HCT116 (cell line): Measurements from ENCODE around the gene PRKN. TPM values are rescaled to one million over a fixed set of nuclear protein-coding genes. Genes with fewer than 3 reads are reported as not detected.

Experiments used
- ATAC-seq: fragments of 200-7000 bp; cut with Tn5 transposase; 2 replicates; pipeline ENCODE4 v1.9.1; 2020; ENCODE audit warnings: mild to moderate bottlenecking, moderate library complexity
- BruUV-seq: library from RNA; stranded (reverse); fragments of 400-500 nt; replicated peaks from 2 replicates; lab custom pipeline; 2021; lab: Mats Ljungman, UMichigan
- CTCF ChIA-PET: fragments of 300-600 bp; sonication (Branson Sonifier 250); formaldehyde crosslinking; loops from one replicate; lab custom pipeline; 2021; ENCODE audit warnings: antibody characterized with exemption; lab: Charles Lee
- POLR2A ChIA-PET: fragments of 300-600, 350-600 bp; sonication (Branson Sonifier 250); formaldehyde crosslinking; loops from one replicate; lab custom pipeline; 2021; ENCODE audit warnings: antibody characterized with exemption; lab: Charles Lee
- RAD21 ChIA-PET, 2 experiments: fragments of 300-600 bp; sonication (Branson Sonifier 250); formaldehyde crosslinking; loops; one replicate each; lab custom pipeline; 2023; ENCODE audit warnings: low total read pairs in 2 of 2; ENCODE audit not compliant: uncharacterized antibody in 2 of 2, unreplicated experiment in 2 of 2, low non-redundant PET in 1 of 2; lab: Charles Lee
- DNase-seq: peaks from one replicate; pipeline ENCODE4 v3.0.0-alpha.2; 2010; ENCODE audit warnings: low read depth, low spot score
- H2AFZ ChIP-seq: fragments of 200-600 bp; shearing (Covaris generic), sonication (generic); 2 replicates; pipeline ENCODE4 v1.6.1; 2017; ENCODE audit warnings: low read depth, mixed run types, mixed read lengths, antibody characterized with exemption, low read length; ENCODE audit not compliant: poor library complexity, severe bottlenecking
- H3K27ac ChIP-seq: 2 replicates; pipeline ENCODE4 v1.5.1; 2012; ENCODE audit warnings: low read depth, low read length
- H3K27me3 ChIP-seq: fragments of 200-600 bp; sonication (generic); 2 replicates; pipeline ENCODE4 v1.6.1; 2016; ENCODE audit warnings: mixed run types, low read length, mixed read lengths; ENCODE audit not compliant: insufficient read depth
- H3K36me3 ChIP-seq, 2 experiments: fragments of 200-500 bp in 1 of 2; fragments of 200-600 bp in 1 of 2; sonication (Bioruptor generic) in 1 of 2; sonication (generic) in 1 of 2; 2 replicates each; pipeline versions ENCODE4 v1.5.1 to v1.6.1; 2014 to 2016; ENCODE audit warnings: low read length in 2 of 2, inconsistent platforms in 1 of 2, mixed read lengths in 1 of 2, mixed run types in 1 of 2; ENCODE audit not compliant: insufficient read depth in 2 of 2, control insufficient read depth in 1 of 2
- H3K4me1 ChIP-seq, 2 experiments: fragments of 200-600 bp in 1 of 2; sonication (generic) in 1 of 2; 2 replicates each; pipeline versions ENCODE4 v1.5.1 to v1.6.1; 2012 to 2017; ENCODE audit warnings: low read length in 2 of 2, inconsistent platforms in 1 of 2, mild to moderate bottlenecking in 1 of 2, mixed read lengths in 1 of 2, mixed run types in 1 of 2, moderate library complexity in 1 of 2; ENCODE audit not compliant: insufficient read depth in 2 of 2, control insufficient read depth in 1 of 2
- H3K4me2 ChIP-seq: fragments of 200-600 bp; sonication (generic); 2 replicates; pipeline ENCODE4 v1.6.1; 2017; ENCODE audit warnings: mixed run types, low read length, mixed read lengths
- H3K4me3 ChIP-seq, 2 experiments: fragments of 200-600 bp in 1 of 2; sonication (generic) in 1 of 2; replicated peaks in 1 of 2; 2 replicates each; pipeline ENCODE4 v1.5.1; 2011 to 2016; ENCODE audit warnings: low read length in 2 of 2, control low read depth in 1 of 2, low read depth in 1 of 2, mild to moderate bottlenecking in 1 of 2, mixed read lengths in 1 of 2, mixed run types in 1 of 2
- H3K79me2 ChIP-seq: fragments of 200-600 bp; sonication (generic); 2 replicates; pipeline ENCODE4 v1.6.1; 2017; ENCODE audit warnings: mild to moderate bottlenecking, mixed run types, low read length, moderate library complexity, mixed read lengths; ENCODE audit not compliant: insufficient read depth
- H3K9ac ChIP-seq: fragments of 200-600 bp; sonication (generic); 2 replicates; pipeline ENCODE4 v1.6.1; 2016; ENCODE audit warnings: low read length, mixed read lengths
- H3K9me2 ChIP-seq: fragments of 200-600 bp; sonication (generic), shearing (Covaris generic); 2 replicates; pipeline ENCODE4 v1.6.1; 2017; ENCODE audit warnings: mixed run types, mild to moderate bottlenecking, moderate library complexity; ENCODE audit not compliant: insufficient read depth
- H3K9me3 ChIP-seq, 2 experiments: fragments of 200-500 bp in 1 of 2; fragments of 200-600 bp in 1 of 2; sonication (Bioruptor generic) in 1 of 2; sonication (generic) in 1 of 2; 2 replicates each; pipeline ENCODE4 v1.6.1; 2014 to 2017; ENCODE audit warnings: low read length in 2 of 2, mixed read lengths in 2 of 2, inconsistent platforms in 1 of 2, low read depth in 1 of 2, mild to moderate bottlenecking in 1 of 2, mixed run types in 1 of 2, moderate library complexity in 1 of 2; ENCODE audit not compliant: control insufficient read depth in 1 of 2, insufficient read depth in 1 of 2
- H4K20me1 ChIP-seq: fragments of 200-600 bp; sonication (generic), shearing (Covaris generic); 2 replicates; pipeline ENCODE4 v1.6.1; 2017; ENCODE audit warnings: mixed run types, mild to moderate bottlenecking, moderate library complexity; ENCODE audit not compliant: insufficient read depth
- ATF3 ChIP-seq: IDR thresholded peaks from 2 replicates; pipeline ENCODE4 v1.6.1; 2012
- CBX3 ChIP-seq: IDR thresholded peaks from 2 replicates; pipeline ENCODE4 v1.6.1; 2012; ENCODE audit warnings: low read depth
- CEBPB ChIP-seq: IDR thresholded peaks from 2 replicates; pipeline ENCODE4 v1.6.1; 2012; ENCODE audit warnings: low read depth
- ELF1 ChIP-seq: IDR thresholded peaks from 2 replicates; pipeline ENCODE4 v1.6.1; 2012; ENCODE audit warnings: low read depth, borderline replicate concordance
- EZH2 ChIP-seq: fragments of 200-600 bp; sonication (generic); IDR thresholded peaks from 2 replicates; pipeline ENCODE4 v1.6.1; 2017; ENCODE audit warnings: antibody characterized with exemption, mixed run types
- RAD21 ChIP-seq: IDR thresholded peaks from 2 replicates; pipeline ENCODE4 v1.6.1; 2012; ENCODE audit warnings: low read depth, mild to moderate bottlenecking
- SIN3A ChIP-seq: IDR thresholded peaks from 2 replicates; pipeline ENCODE4 v1.6.1; 2012; ENCODE audit warnings: low read depth
- ZBTB33 ChIP-seq: IDR thresholded peaks from 2 replicates; pipeline ENCODE4 v1.6.1; 2011; ENCODE audit warnings: mild to moderate bottlenecking, low read length, moderate library complexity; ENCODE audit not compliant: insufficient replicate concordance; ENCODE audit errors: extremely low read depth
- ZNF274 ChIP-seq: fragments of 200-500 bp; sonication (Bioruptor generic); IDR thresholded peaks from 2 replicates; pipeline ENCODE4 v1.6.1; 2014; ENCODE audit warnings: mild to moderate bottlenecking, low read depth, low read length, inconsistent platforms
- intact Hi-C: fragments of 100-400 bp; cut with micrococcal nuclease; formaldehyde crosslinking; loops from 2 replicates; pipeline ENCODE4 v1.10.0; 2022
- total RNA-seq: library from RNA; stranded (reverse); gene quantifications from one replicate; pipeline ENCODE4 v1.2.1, GENCODE V29; 2021; ENCODE audit not compliant: unreplicated experiment

Gene PRKN
- total RNA-seq, 1 experiment from 2014 or later, result 2.6 TPM

GRCh38 chr6:161637658-161638057 lies 1089.9 kb downstream of the PRKN start:
- ChIA-PET POLR2A (no interaction called here), CTCF (no interaction called here), RAD21 (no interaction called here)
- Histone ChIP-seq H3K36me3 (no peaks in the 10 kb centered on the region), H3K79me2 (no peaks in the 10 kb centered on the region), H3K27me3 (no peaks in the 10 kb centered on the region), H3K27ac (no peak overlapping the region), H3K9ac (no peak overlapping the region), H3K4me2 (no peak overlapping the region), H4K20me1 (no peaks in the 10 kb centered on the region), H2AFZ (no peak overlapping the region), H3K9me3 (no peaks in the 10 kb centered on the region), H3K4me3 (no peak overlapping the region), H3K9me2 (no peaks in the 10 kb centered on the region), H3K4me1 (no peaks in the 10 kb centered on the region)
- BruUV-seq, result no TSS peak
- TF ChIP-seq SIN3A, result no peak
- no peak for TF ChIP-seq EZH2
- no peak for TF ChIP-seq ATF3
- TF ChIP-seq RAD21, result no peak
- TF ChIP-seq ZBTB33, result no peak
- no peak for TF ChIP-seq CEBPB
- TF ChIP-seq ELF1, result no peak
- TF ChIP-seq CBX3, result no peak
- no peak for TF ChIP-seq ZNF274
- DNase-seq (no peak), ATAC-seq (no peak)
- intact Hi-C loops, result no loop called here
